HEK293 (cell line): ENCODE results near the gene ADAMTSL5.

Experiments used
- CTCF ChIA-PET: fragments of 350-600 bp; formaldehyde crosslinking; extraction: SDS; loops from one replicate; lab custom pipeline; 2021; ENCODE audit warnings: antibody characterized with exemption; lab: Yijun Ruan, JAX
- POLR2A ChIA-PET: fragments of 300-600 bp; formaldehyde crosslinking; extraction: SDS; loops from one replicate; lab custom pipeline; 2020; ENCODE audit warnings: antibody characterized with exemption, inconsistent platforms; lab: Yijun Ruan, JAX
- H3K27ac ChIP-seq: fragments of 200-500 bp; sonication (Bioruptor generic); 2 replicates; pipeline ENCODE4 v1.5.1; 2014; ENCODE audit warnings: low read depth, low read length, control low read depth, inconsistent platforms; ENCODE audit errors: extremely low read depth
- H3K36me3 ChIP-seq, 2 experiments: fragments of 200-500 bp in 1 of 2; sonication (Bioruptor generic) in 1 of 2; 1 replicate in 1 of 2; 2 replicates in 1 of 2; pipeline ENCODE4 v1.5.1; 2014 to 2017; ENCODE audit warnings: inconsistent platforms in 2 of 2, low read length in 2 of 2; ENCODE audit not compliant: control insufficient read depth in 2 of 2, insufficient read depth in 1 of 2
- H3K4me1 ChIP-seq: fragments of 200-500 bp; sonication (Bioruptor generic); 2 replicates; pipeline ENCODE4 v1.5.1; 2014; ENCODE audit warnings: mild to moderate bottlenecking, low read length, inconsistent platforms; ENCODE audit not compliant: control insufficient read depth, insufficient read depth
- H3K4me3 ChIP-seq: 2 replicates; pipeline ENCODE4 v1.5.1; 2011; ENCODE audit warnings: low read depth, mild to moderate bottlenecking, control low read depth, low read length, moderate library complexity
- H3K9me3 ChIP-seq: fragments of 200-500 bp; sonication (Bioruptor generic); 2 replicates; pipeline ENCODE4 v1.5.1; 2014; ENCODE audit warnings: low read depth, low read length, inconsistent platforms; ENCODE audit not compliant: control insufficient read depth, insufficient read depth
- BCL11B ChIP-seq: fragments of 450-650 bp; formaldehyde crosslinking; IDR thresholded peaks from 2 replicates; pipeline ENCODE4 v1.5.1; 2016; ENCODE audit warnings: low read depth, missing biosample characterization, missing genetic modification characterization
- EGR2 ChIP-seq: fragments of 450-650 bp; formaldehyde crosslinking; IDR thresholded peaks from 2 replicates; pipeline ENCODE4 v1.5.1; 2016; ENCODE audit warnings: low read depth, missing biosample characterization, missing genetic modification characterization
- GLIS1 ChIP-seq: fragments of 450-650 bp; formaldehyde crosslinking; IDR thresholded peaks from 2 replicates; pipeline ENCODE4 v1.5.1; 2016; ENCODE audit warnings: missing biosample characterization, missing genetic modification characterization
- GLIS2 ChIP-seq: fragments of 450-650 bp; formaldehyde crosslinking; IDR thresholded peaks from 2 replicates; pipeline ENCODE4 v1.5.1; 2016; ENCODE audit warnings: missing biosample characterization, missing genetic modification characterization
- HIC1 ChIP-seq: fragments of 450-650 bp; formaldehyde crosslinking; IDR thresholded peaks from 2 replicates; pipeline ENCODE4 v1.5.1; 2016; ENCODE audit warnings: missing biosample characterization, missing genetic modification characterization
- KLF1 ChIP-seq: fragments of 450-650 bp; formaldehyde crosslinking; IDR thresholded peaks from 2 replicates; pipeline ENCODE4 v1.5.1; 2016; ENCODE audit warnings: missing biosample characterization, missing genetic modification characterization
- KLF10 ChIP-seq: fragments of 450-650 bp; IDR thresholded peaks from 2 replicates; pipeline ENCODE4 v1.5.1; 2018; ENCODE audit warnings: missing biosample characterization, mild to moderate bottlenecking, missing genetic modification characterization
- KLF17 ChIP-seq: fragments of 450-650 bp; formaldehyde crosslinking; IDR thresholded peaks from 2 replicates; pipeline ENCODE4 v1.5.1; 2016; ENCODE audit warnings: missing biosample characterization, missing genetic modification characterization
- SCRT2 ChIP-seq: fragments of 450-650 bp; formaldehyde crosslinking; IDR thresholded peaks from 2 replicates; pipeline ENCODE4 v1.5.1; 2016; ENCODE audit warnings: missing biosample characterization, missing genetic modification characterization
- SP2 ChIP-seq: fragments of 450-650 bp; formaldehyde crosslinking; IDR thresholded peaks from 2 replicates; pipeline ENCODE4 v1.5.1; 2016; ENCODE audit warnings: missing biosample characterization, missing genetic modification characterization
- SP3 ChIP-seq: fragments of 450-650 bp; formaldehyde crosslinking; IDR thresholded peaks from 2 replicates; pipeline ENCODE4 v1.5.1; 2016; ENCODE audit warnings: missing biosample characterization, missing genetic modification characterization
- ZBTB10 ChIP-seq: fragments of 450-650 bp; formaldehyde crosslinking; IDR thresholded peaks from 2 replicates; pipeline ENCODE4 v1.5.1; 2016; ENCODE audit warnings: missing biosample characterization, missing genetic modification characterization
- ZBTB17 ChIP-seq: fragments of 450-650 bp; formaldehyde crosslinking; IDR thresholded peaks from 2 replicates; pipeline ENCODE4 v1.5.1; 2016; ENCODE audit warnings: missing biosample characterization, missing genetic modification characterization
- ZBTB26 ChIP-seq: fragments of 450-650 bp; formaldehyde crosslinking; optimal IDR thresholded peaks from 2 replicates; pipeline ENCODE3; 2016; ENCODE audit warnings: missing biosample characterization, mild to moderate bottlenecking, missing genetic modification characterization
- ZBTB6 ChIP-seq: fragments of 450-650 bp; formaldehyde crosslinking; IDR thresholded peaks from 2 replicates; pipeline ENCODE4 v1.5.1; 2017; ENCODE audit warnings: missing biosample characterization, missing genetic modification characterization
- ZNF239 ChIP-seq: fragments of 450-650 bp; formaldehyde crosslinking; IDR thresholded peaks from 2 replicates; pipeline ENCODE4 v1.5.1; 2016; ENCODE audit warnings: missing biosample characterization, missing genetic modification characterization
- ZNF501 ChIP-seq: fragments of 450-650 bp; formaldehyde crosslinking; IDR thresholded peaks from 2 replicates; pipeline ENCODE4 v1.5.1; 2016; ENCODE audit warnings: missing biosample characterization, missing genetic modification characterization
- ZNF701 ChIP-seq: fragments of 450-650 bp; formaldehyde crosslinking; IDR thresholded peaks from 2 replicates; pipeline ENCODE4 v1.5.1; 2016; ENCODE audit warnings: missing biosample characterization, missing genetic modification characterization

Gene ADAMTSL5

GRCh38 chr19:1456121-1456900 is 56.5 kb downstream of the ADAMTSL5 start:
- no peak overlapping the region for H3K27ac ChIP-seq
- H3K9me3 ChIP-seq, result no peaks in the 10 kb centered on the region
- no peaks in the 10 kb centered on the region for H3K4me1 ChIP-seq
- TF ChIP-seq ZNF501 (no peak), ZBTB26 (tag by site-specific recombination) (peak; percentile 2), HIC1 (tag by site-specific recombination) (peak; percentile 58), GLIS2 (tag by site-specific recombination) (peak; percentile 61; the same call in 1 of the 2 replicates), KLF17 (0 out of 2 replicates have a peak, but pooled peaks have one; percentile 26), ZBTB10 (tag by site-specific recombination) (0 out of 2 replicates have a peak, but pooled peaks have one; percentile 34), KLF1 (tag by site-specific recombination) (no peak), ZNF239 (tag by site-specific recombination) (peak; percentile 72)
- CTCF ChIA-PET, result interaction anchor here (0.6 to 3.3 kb wide), 8 partner anchors 10 to 370 kb away, joined by 3 to 21 read pairs (median 3); no protein-coding TSS in a partner anchor
- H3K36me3 ChIP-seq, result peaks cover 0 to 16% of the 10 kb centered on the region in 2 experiments; a peak in 1 of 3 replicates
- H3K4me3 ChIP-seq, result no peak overlapping the region
- POLR2A ChIA-PET, result interaction anchor here (0.5 to 1.1 kb wide), 7 partner anchors 9 to 951 kb away, joined by 3 to 8 read pairs (median 4); partner anchors contain the start of genes CIRBP and REEP6

GRCh38 chr19:1455336-1456120 is 57.3 kb downstream of the ADAMTSL5 start:
- Histone ChIP-seq H3K4me3 (no peak overlapping the region), H3K9me3 (no peaks in the 10 kb centered on the region), H3K4me1 (no peaks in the 10 kb centered on the region), H3K27ac (no peak overlapping the region), H3K36me3 (peaks cover 0 to 10% of the 10 kb centered on the region in 2 experiments; a peak in 1 of 3 replicates)
- CTCF ChIA-PET, result interaction anchor here (0.6 to 3.3 kb wide), 8 partner anchors 10 to 371 kb away, joined by 3 to 21 read pairs (median 3); no protein-coding TSS in a partner anchor
- POLR2A ChIA-PET, result interaction anchor here (0.5 to 1.6 kb wide), 9 partner anchors 9 to 952 kb away, joined by 3 to 8 read pairs (median 4); partner anchors contain the start of genes CIRBP and REEP6
- TF ChIP-seq EGR2, result peak; percentile 65
- peak; percentile 34 for TF ChIP-seq ZBTB26 (tag by site-specific recombination)
- peak; percentile 5; the same call in 1 of the 2 replicates for TF ChIP-seq ZBTB17 (tag by site-specific recombination)
- peak; percentile 83 for TF ChIP-seq SCRT2 (tag by site-specific recombination)
- TF ChIP-seq KLF1 (tag by site-specific recombination), result peak; percentile 63
- TF ChIP-seq HIC1 (tag by site-specific recombination), result peak; percentile 89
- peak; percentile 93 for TF ChIP-seq SP3 (tag by site-specific recombination)
- no peak for TF ChIP-seq ZNF701
- TF ChIP-seq BCL11B (tag by site-specific recombination), result no peak
- peak; percentile 92 for TF ChIP-seq ZBTB6 (tag by site-specific recombination)
- peak; percentile 84 for TF ChIP-seq SP2 (tag by site-specific recombination)
- peak; percentile 43; the same call in 1 of the 2 replicates for TF ChIP-seq KLF10
- TF ChIP-seq GLIS1 (tag by site-specific recombination), result peak; percentile 54; the same call in 1 of the 2 replicates
